Naive thymus-derived CD4-positive, alpha-beta T cell (primary cell): ENCODE results near the gene STRN4. TPM values are rescaled to one million over a fixed set of nuclear protein-coding genes. Genes with fewer than 3 reads are reported as not detected.

ENCODE experiments used
- ATAC-seq: fragments of 150-1000 bp; cut with Tn5 transposase; 2 replicates; pipeline ENCODE4 v1.10.0; 2021; ENCODE audit warnings: mild to moderate bottlenecking, moderate library complexity
- CTCF ChIA-PET: fragments of 350-600 bp; sonication (Branson Sonifier 250); formaldehyde crosslinking; loops from one replicate; lab custom pipeline; 2021; ENCODE audit warnings: antibody characterized with exemption; lab: Charles Lee
- POLR2A ChIA-PET: fragments of 350-600 bp; sonication (Branson Sonifier 250); formaldehyde crosslinking; loops from one replicate; lab custom pipeline; 2021; ENCODE audit warnings: antibody characterized with exemption, inconsistent platforms; lab: Charles Lee
- DNase-seq, 9 donors: peaks; one replicate each; pipeline versions ENCODE4 v3.0.0 to v3.0.0-alpha.2; 2020 to 2022; ENCODE audit warnings: mixed read lengths in 1 of 9
- H3K27ac ChIP-seq: one replicate; pipeline ENCODE4 v1.7.0; 2013; ENCODE audit warnings: mild to moderate bottlenecking, low read depth, low read length, moderate library complexity
- H3K27me3 ChIP-seq, 2 donors: one replicate each; pipeline ENCODE4 v1.7.0; 2013; ENCODE audit warnings: low read length in 2 of 2, mild to moderate bottlenecking in 2 of 2, moderate library complexity in 2 of 2; ENCODE audit not compliant: control insufficient read depth in 2 of 2, insufficient read depth in 2 of 2
- H3K36me3 ChIP-seq, 3 experiments: 1 replicate in 2 of 3; 2 replicates in 1 of 3; pipeline ENCODE4 v1.7.0; 2013; ENCODE audit warnings: low read length in 3 of 3, mild to moderate bottlenecking in 3 of 3, moderate library complexity in 1 of 3; ENCODE audit not compliant: insufficient read depth in 3 of 3, control insufficient read depth in 2 of 3
- H3K4me1 ChIP-seq, 2 donors: one replicate each; pipeline ENCODE4 v1.7.0; 2013; ENCODE audit warnings: low read length in 2 of 2, mild to moderate bottlenecking in 2 of 2, moderate library complexity in 1 of 2; ENCODE audit not compliant: control insufficient read depth in 2 of 2, insufficient read depth in 2 of 2
- H3K4me3 ChIP-seq: 2 replicates; pipeline ENCODE4 v1.7.0; 2013; ENCODE audit warnings: mild to moderate bottlenecking, low read length
- H3K9me3 ChIP-seq, 3 experiments: 1 replicate in 2 of 3; 2 replicates in 1 of 3; pipeline ENCODE4 v1.7.0; 2013; ENCODE audit warnings: low read length in 3 of 3; ENCODE audit not compliant: control insufficient read depth in 2 of 3
- H3K27ac Mint-ChIP-seq, 9 donors: one replicate each; pipeline ENCODE4 v1.8.0; 2020 to 2022; ENCODE audit warnings: mixed read lengths in 9 of 9, mild to moderate bottlenecking in 8 of 9, moderate library complexity in 5 of 9, inconsistent platforms in 2 of 9
- H3K27me3 Mint-ChIP-seq, 5 donors: one replicate each; pipeline ENCODE4 v1.8.0; 2021 to 2022; ENCODE audit warnings: mixed read lengths in 5 of 5, mild to moderate bottlenecking in 1 of 5
- H3K36me3 Mint-ChIP-seq, 5 donors: one replicate each; pipeline ENCODE4 v1.8.0; 2020 to 2022; ENCODE audit warnings: mixed read lengths in 5 of 5, mild to moderate bottlenecking in 3 of 5, inconsistent platforms in 1 of 5
- H3K4me1 Mint-ChIP-seq, 7 donors: one replicate each; pipeline ENCODE4 v1.8.0; 2020 to 2022; ENCODE audit warnings: mixed read lengths in 7 of 7, mild to moderate bottlenecking in 3 of 7, inconsistent platforms in 1 of 7
- H3K4me3 Mint-ChIP-seq, 10 donors: one replicate each; pipeline ENCODE4 v1.8.0; 2020 to 2022; ENCODE audit warnings: mild to moderate bottlenecking in 10 of 10, mixed read lengths in 10 of 10, moderate library complexity in 6 of 10, inconsistent platforms in 2 of 10
- H3K9me3 Mint-ChIP-seq, 11 donors: one replicate each; pipeline ENCODE4 v1.8.0; 2020 to 2022; ENCODE audit warnings: mixed read lengths in 11 of 11, mild to moderate bottlenecking in 4 of 11, inconsistent platforms in 1 of 11, moderate library complexity in 1 of 11
- intact Hi-C, 2 donors: fragments of 100-400 bp; cut with micrococcal nuclease; formaldehyde crosslinking; loops; one replicate each; pipeline ENCODE4 v1.15.1; 2023
- polyA plus RNA-seq, 2 donors: library from polyadenylated mRNA; unstranded; fragments of 300-500 nt; fragmentation: Illumina TruSeq; gene quantifications; one replicate each; pipeline ENCODE4 v1.2.3, GENCODE V29; 2021
- total RNA-seq, 6 experiments: library from RNA in 5 of 6; stranded (reverse) in 5 of 6; gene quantifications; 1 replicate in 5 of 6; 2 replicates in 1 of 6; pipeline ENCODE4 v1.2.3 and lab custom pipeline; 2021 to 2026

STRN4 gene
- total and polyA plus RNA-seq, 7 experiments from 2014 or later = 16.2 to 120 (median 87.1) TPM

- intact Hi-C loops = loop anchor here (5.0 to 10.0 kb wide), 4 partner anchors 37 to 774 kb away; partner anchors contain the start of genes BBC3 (in 1 of the 2), FKRP (in 1 of the 2), INAFM1 (in 1 of the 2) and KPTN (in 1 of the 2)
- Histone ChIP-seq H3K4me1 (peaks cover 9% of the 10 kb centered on the region in 2 donors), H3K27ac (peak overlapping the region; percentile 26), H3K36me3 (peaks cover 0 to 60% (median 4%) of the 10 kb centered on the region in 3 experiments), H3K27me3 (no peaks in the 10 kb centered on the region), H3K9me3 (no peaks in the 10 kb centered on the region), H3K4me3 (no peak overlapping the region)
- no peak for ATAC-seq
- no peaks in the 10 kb centered on the region for H3K9me3 Mint-ChIP-seq
- peaks cover 0 to 36% (median 3%) of the 10 kb centered on the region in 5 donors for H3K36me3 Mint-ChIP-seq
- no peak for DNase-seq
- no peaks in the 10 kb centered on the region for H3K27me3 Mint-ChIP-seq
- POLR2A ChIA-PET = interaction anchor here (1.6 kb wide), 1 partner anchor 18 kb away, joined by 5 read pairs; no protein-coding TSS in a partner anchor
- H3K27ac Mint-ChIP-seq = peak overlapping the region in 7 of 9 donors; percentile 16 to 87 (median 46)
- peaks cover 9 to 37% (median 29%) of the 10 kb centered on the region in 7 donors for H3K4me1 Mint-ChIP-seq
- no peak overlapping the region for H3K4me3 Mint-ChIP-seq
- CTCF ChIA-PET = interaction anchor here (0.7 to 1.8 kb wide), 3 partner anchors 17 to 93 kb away, joined by 4 to 9 read pairs (median 7); no protein-coding TSS in a partner anchor
Measured at GRCh38 chr19:46710687-46711086, 35.6 kb downstream of the STRN4 start.

- intact Hi-C loops = loop anchor here (1.0 kb wide), 7 partner anchors 9 to 136 kb away; no protein-coding TSS in a partner anchor
Measured at GRCh38 chr19:46704379-46705076, 41.7 kb downstream of the STRN4 start.

GRCh38 chr19:46700704-46701103 is 45.5 kb downstream of the STRN4 start:
- no peak for ATAC-seq
- H3K4me1 Mint-ChIP-seq = peaks cover 7 to 16% (median 10%) of the 10 kb centered on the region in 7 donors
- no peaks in the 10 kb centered on the region for H3K27me3 Mint-ChIP-seq
- Histone ChIP-seq H3K9me3 (no peaks in the 10 kb centered on the region), H3K27me3 (no peaks in the 10 kb centered on the region), H3K4me1 (peaks cover 0 to 4% of the 10 kb centered on the region in 2 donors), H3K4me3 (no peak overlapping the region), H3K36me3 (peaks cover 36 to 98% (median 45%) of the 10 kb centered on the region in 3 experiments), H3K27ac (no peak overlapping the region)
- peak overlapping the region in 2 of 9 donors; percentile 45 to 56 for H3K27ac Mint-ChIP-seq
- H3K36me3 Mint-ChIP-seq = peaks cover 0 to 44% (median 9%) of the 10 kb centered on the region in 5 donors
- POLR2A ChIA-PET = no interaction called here
- H3K9me3 Mint-ChIP-seq = no peaks in the 10 kb centered on the region
- CTCF ChIA-PET = no interaction called here
- no peak overlapping the region for H3K4me3 Mint-ChIP-seq
- no peak for DNase-seq
- intact Hi-C loops = no loop called here

More at GRCh38 chr19:46704379-46705076, 41.7 kb downstream of the STRN4 start:
- Mint-ChIP-seq H3K9me3 (no peaks in the 10 kb centered on the region), H3K36me3 (peaks cover 0 to 36% (median 10%) of the 10 kb centered on the region in 5 donors), H3K27me3 (no peaks in the 10 kb centered on the region), H3K4me3 (peak overlapping the region in 1 of 10 donors; percentile 35), H3K27ac (peak overlapping the region; percentile 16 to 90 (median 68)), H3K4me1 (peaks cover 7 to 17% (median 12%) of the 10 kb centered on the region in 7 donors)
- ChIA-PET CTCF (interaction anchor here (0.6 to 6.8 kb wide), 21 partner anchors 10 to 271 kb away, joined by 3 to 136 read pairs (median 4); no protein-coding TSS in a partner anchor), POLR2A (interaction anchor here (0.6 to 5.0 kb wide), 5 partner anchors 10 to 692 kb away, joined by 3 to 30 read pairs (median 3); no protein-coding TSS in a partner anchor)
- Histone ChIP-seq H3K9me3 (no peaks in the 10 kb centered on the region), H3K36me3 (peaks cover 16 to 94% (median 22%) of the 10 kb centered on the region in 3 experiments), H3K4me3 (no peak overlapping the region), H3K27me3 (no peaks in the 10 kb centered on the region), H3K4me1 (peaks cover 0 to 4% of the 10 kb centered on the region in 2 donors), H3K27ac (no peak overlapping the region)
- DNase-seq (peak; percentile 69 to 93 (median 82)), ATAC-seq (peak; percentile 98)

GRCh38 chr19:46698395-46699321 is 47.6 kb downstream of the STRN4 start:
- ATAC-seq = no peak
- H3K27ac Mint-ChIP-seq = peak overlapping the region in 3 of 9 donors; percentile 15 to 65 (median 53)
- H3K9me3 Mint-ChIP-seq = no peaks in the 10 kb centered on the region
- no peak for DNase-seq
- peaks cover 0 to 43% (median 12%) of the 10 kb centered on the region in 5 donors for H3K36me3 Mint-ChIP-seq
- intact Hi-C loops = no loop called here
- peaks cover 0 to 5% (median 0%) of the 10 kb centered on the region in 7 donors for H3K4me1 Mint-ChIP-seq
- H3K27me3 Mint-ChIP-seq = no peaks in the 10 kb centered on the region
- Histone ChIP-seq H3K27me3 (no peaks in the 10 kb centered on the region), H3K4me3 (no peak overlapping the region), H3K36me3 (peaks cover 49 to 99% (median 55%) of the 10 kb centered on the region in 3 experiments), H3K4me1 (no peaks in the 10 kb centered on the region), H3K27ac (no peak overlapping the region), H3K9me3 (no peaks in the 10 kb centered on the region)
- POLR2A ChIA-PET = no interaction called here
- H3K4me3 Mint-ChIP-seq = no peak overlapping the region
- CTCF ChIA-PET = interaction anchor here (1.1 to 1.2 kb wide), 3 partner anchors 30 to 59 kb away, joined by 3 read pairs; no protein-coding TSS in a partner anchor

- Mint-ChIP-seq H3K9me3 (peaks cover 0 to 2% (median 0%) of the 10 kb centered on the region in 11 donors), H3K36me3 (peaks cover under 1 to 50% (median 19%) of the 10 kb centered on the region in 5 donors), H3K27ac (peak overlapping the region in 1 of 9 donors; percentile 56), H3K4me3 (no peak overlapping the region), H3K27me3 (no peaks in the 10 kb centered on the region), H3K4me1 (peaks cover 0 to 9% (median 0%) of the 10 kb centered on the region in 7 donors)
- Histone ChIP-seq H3K27ac (no peak overlapping the region), H3K36me3 (peaks cover 51 to 100% (median 68%) of the 10 kb centered on the region in 3 experiments), H3K27me3 (no peaks in the 10 kb centered on the region), H3K4me3 (no peak overlapping the region), H3K9me3 (no peaks in the 10 kb centered on the region), H3K4me1 (no peaks in the 10 kb centered on the region)
- ATAC-seq (peak; percentile 75), DNase-seq (no peak)
- intact Hi-C loops = no loop called here
- POLR2A ChIA-PET = interaction anchor here (0.7 kb wide), 1 partner anchor 17 kb away, joined by 5 read pairs; no protein-coding TSS in a partner anchor
- CTCF ChIA-PET = no interaction called here
Measured at GRCh38 chr19:46697204-46697960, 48.9 kb downstream of the STRN4 start.
